HG03439 (cell line): Measurements from ENCODE around the gene FRMD4A.
"Not testable (repeated sequence)": the region's sequence is repeated elsewhere in the genome, so short reads cannot be mapped to it uniquely, and the experiment has no call there.

ENCODE experiments used
- ATAC-seq: cut with Tn5 transposase; IDR thresholded peaks from one replicate; pipeline ENCODE4 v1.9.1; 2021; ENCODE audit warnings: mild to moderate bottlenecking, moderate library complexity; ENCODE audit not compliant: unreplicated experiment

The FRMD4A gene

DNA sequence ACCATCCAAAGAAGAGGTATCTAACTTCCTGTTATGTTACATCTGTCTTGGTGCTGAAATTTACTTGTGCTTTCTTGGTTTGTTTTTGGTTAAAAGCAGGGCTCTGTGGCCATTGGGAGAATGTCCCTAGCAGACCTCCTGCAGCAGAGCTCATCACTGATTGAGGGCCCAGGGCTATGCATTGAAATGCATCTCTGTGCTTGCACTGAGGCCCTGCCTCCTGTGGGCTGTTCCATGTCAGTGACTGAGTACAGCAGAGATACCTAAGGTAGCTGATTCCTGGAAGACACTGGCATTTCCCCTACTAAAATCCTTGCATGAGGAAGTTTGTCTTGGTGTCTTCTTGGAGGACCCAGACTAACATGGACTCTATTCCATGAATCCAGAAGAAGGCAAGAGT lies 213.9 kb downstream of the FRMD4A start:
- no peak for ATAC-seq

DNA sequence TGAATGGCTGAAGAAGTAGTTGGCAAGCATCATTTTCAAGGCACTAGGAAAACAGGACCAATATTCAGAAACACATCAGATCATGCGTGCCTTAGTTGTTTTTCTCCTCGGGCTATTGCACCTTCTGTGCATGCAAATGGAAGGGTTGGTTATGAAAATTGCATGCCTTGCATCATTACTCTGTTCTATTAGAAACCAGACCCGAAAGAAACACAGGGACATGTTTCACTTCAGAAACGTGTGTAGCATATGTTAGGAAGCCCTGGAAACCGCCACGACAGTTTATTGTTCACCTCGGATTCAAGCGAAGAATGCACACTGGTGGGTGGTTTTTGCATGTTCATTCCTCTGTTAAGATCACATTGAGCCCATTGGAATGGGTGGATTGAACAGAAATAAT lies 214.7 kb downstream of the FRMD4A start:
- no peak for ATAC-seq

DNA sequence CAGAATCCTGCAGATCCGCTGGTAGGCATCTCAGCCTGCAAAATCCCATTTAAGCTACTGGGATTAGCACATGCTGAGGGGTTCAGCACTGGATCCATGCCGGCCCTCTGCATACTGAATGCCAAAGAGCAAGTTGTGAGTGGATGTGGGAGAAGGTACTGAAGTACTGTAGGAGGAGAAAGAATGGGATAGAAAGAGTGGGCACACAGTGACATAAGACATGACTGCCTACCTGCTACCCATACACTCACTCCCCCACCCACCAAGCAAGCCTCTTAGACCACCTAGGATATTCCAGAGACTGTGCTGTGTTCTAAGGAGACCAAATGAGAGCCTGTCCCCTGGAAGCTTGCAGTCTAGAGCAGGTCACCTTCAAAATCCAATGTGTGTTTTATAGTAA lies 215.9 kb downstream of the FRMD4A start:
- ATAC-seq = no peak

DNA sequence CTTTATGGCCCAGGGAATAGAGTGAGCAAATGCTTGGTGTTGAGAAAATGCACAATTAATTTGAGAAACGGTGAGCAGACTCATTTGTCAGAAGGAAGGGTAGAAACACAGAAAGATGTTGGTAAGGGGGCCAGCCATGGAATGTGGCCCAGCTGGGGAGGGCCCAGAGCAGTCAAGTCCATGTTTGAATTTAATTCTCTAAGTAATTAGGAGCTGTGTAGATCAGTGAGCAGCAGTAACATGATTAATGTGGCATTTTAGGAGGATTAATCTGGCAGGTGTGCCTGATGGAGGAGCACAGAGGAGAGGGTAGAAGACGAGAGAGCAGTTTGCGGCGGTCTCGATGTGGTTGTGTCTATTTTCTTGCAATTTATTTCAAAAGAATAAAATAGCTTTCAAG lies 218.7 kb downstream of the FRMD4A start:
- no peak for ATAC-seq

DNA sequence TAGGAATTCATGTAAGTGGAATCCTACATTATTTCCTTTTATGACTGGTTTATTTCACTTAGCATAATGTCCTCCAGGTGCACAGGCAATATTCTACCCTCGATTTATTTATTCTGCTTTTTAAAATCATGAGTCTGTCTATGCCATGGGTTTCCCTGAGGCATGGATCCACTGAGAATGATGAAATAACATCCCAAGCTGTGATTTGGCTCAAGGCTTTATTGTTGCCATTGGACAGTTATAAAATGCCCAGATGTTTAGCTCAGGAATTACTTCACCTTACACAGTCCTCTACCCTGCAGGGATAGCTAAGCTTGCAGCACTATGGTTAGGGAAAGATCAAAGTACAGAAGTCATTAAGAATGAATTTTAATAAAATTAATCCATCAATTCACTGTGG lies 219.5 kb downstream of the FRMD4A start:
- ATAC-seq = no peak

DNA sequence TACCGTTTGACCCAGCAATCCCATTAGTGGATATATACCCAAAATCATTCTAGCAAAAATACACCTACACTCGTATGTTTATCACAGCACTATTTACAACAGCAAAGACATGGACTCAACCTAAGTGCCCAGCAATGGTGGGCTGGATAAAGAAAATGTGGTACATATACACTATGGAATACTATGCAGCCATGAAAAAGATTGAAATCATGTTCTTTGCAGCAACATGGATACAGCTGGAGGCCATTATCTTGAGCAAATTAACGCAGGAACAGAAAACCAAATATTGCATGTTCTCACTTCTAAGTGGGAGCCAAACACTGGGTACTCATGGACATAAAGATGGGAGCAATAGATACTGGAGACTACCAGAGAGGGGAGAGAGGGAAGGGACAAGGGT lies 223.9 kb downstream of the FRMD4A start:
- ATAC-seq = no peak

DNA sequence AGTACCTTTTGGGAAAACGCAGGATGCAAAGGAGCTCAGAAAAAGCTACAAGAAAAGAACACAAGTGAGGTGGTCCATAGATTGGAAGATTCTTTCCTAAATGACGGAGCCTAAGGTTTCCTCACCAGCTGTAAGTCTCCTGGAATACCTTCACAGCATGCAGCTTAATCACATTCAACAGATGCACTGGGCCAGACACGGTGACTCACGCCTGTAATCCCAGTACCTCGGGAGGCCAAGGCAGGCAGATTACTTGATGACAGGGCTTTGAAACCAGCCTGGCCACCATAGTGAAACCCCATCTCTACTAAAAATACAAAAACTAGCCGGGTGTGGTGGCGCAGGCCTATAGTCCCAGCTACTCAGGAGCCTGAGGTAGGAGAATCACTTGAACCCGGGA lies 228.7 kb downstream of the FRMD4A start:
- ATAC-seq = no peak

DNA sequence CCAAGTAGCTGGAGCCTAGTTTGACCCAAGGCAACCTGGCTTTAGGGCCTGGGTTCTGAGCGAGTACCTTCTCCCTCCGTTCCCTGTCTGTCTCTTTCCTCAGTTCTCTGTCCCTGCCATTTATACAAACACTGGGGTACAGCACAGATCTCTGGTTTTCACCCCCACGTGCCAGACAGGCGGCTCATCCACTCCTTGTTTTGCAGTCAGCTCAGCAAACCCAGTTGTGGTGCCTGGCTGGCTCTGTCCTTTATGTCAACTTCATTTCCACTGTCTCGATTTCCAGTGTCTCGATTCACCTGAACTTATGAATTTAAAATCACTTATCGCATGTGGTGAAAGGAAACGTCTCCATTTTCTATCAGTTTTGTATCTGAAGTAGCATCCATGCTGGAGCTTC lies 230.8 kb downstream of the FRMD4A start:
- ATAC-seq = no peak

DNA sequence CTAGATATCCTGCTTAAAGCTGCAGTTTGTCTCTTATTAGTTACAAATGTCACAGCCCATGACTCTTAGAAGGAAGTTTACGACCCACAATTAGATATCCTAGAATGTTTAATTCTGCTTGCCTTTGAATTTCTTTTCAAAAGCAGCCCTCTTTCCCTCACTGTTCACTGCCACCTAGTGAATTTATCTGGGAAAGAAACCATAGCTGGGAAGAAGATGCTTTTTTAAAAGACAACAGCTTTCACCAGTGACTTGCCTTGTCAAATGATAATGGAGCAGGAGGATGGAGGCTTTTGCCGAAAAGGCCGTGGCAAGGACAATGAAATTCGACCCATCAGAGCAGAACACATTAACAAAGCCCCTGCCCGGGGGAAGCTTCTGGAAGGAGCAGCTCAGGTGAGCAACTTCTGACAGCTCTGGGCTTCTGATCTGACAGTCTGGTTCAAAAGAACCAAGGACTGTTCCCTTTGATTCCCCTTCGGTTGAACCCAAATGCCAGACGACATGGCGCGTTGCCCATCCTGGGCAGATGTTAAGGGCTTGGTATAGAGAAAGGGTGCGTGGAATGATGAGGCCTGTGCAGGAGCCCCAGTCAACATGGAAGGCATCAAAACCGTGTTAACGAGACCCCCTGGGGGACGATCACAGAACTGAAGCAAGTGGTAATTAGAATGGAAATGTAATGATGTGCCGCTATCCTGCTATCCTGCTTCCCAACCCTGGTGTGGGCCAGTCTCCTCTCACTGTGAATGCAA lies 236.8 kb downstream of the FRMD4A start:
- ATAC-seq = no peak

DNA sequence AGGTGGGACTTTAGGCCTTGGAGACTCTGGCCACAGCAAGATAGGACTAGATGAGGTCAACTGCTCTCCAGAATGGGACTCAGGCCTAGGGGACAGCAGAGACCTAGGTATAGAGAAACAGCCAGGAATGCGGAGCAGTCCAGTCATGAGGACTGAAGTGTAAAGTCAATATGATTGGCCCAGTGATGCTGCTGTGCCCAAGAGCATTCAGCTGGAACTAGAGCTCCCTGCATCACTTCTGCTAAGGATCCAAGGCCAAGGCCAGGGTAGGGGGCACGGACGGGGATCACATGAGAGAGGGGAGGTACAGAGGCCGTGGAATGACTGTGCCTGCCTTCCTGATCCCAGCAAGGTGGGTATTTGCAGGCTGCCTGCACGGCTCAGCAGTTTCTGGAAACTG lies 237.9 kb downstream of the FRMD4A start:
- ATAC-seq = no peak

DNA sequence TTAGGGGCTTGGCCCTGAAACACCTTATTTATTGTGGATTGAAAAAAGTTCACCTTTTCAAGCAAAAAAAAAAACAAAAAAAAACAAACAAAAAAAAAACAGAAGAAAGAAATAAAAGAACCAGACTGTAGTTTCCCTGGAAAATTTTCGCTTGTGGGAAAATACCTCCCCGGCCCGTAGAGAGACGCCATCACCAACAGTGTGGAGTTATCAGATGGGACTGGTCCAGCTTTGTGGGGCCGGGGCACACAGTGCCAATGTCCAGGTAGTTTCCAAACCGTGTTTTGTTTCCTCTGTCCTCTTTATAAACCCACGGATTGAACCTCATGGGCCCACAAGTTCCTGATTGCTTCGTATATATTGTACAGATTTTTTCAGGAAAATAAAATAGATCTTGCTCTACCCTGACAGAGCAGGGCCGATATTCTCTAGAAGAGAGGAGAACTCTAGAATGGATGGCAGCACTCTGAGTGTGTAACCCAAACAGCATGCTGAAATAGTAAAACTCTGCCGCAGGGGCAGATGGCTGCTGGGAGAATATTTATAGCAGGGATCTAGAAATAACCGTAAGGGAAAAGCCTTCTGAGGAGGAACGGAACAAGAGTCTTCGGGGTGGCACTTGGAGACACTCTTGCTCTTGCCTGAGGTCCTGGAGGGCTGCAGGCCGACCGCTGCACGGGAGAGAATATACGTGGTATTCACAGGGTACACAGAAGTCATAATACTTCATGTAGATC lies 241.0 kb downstream of the FRMD4A start:
- ATAC-seq = no peak

DNA sequence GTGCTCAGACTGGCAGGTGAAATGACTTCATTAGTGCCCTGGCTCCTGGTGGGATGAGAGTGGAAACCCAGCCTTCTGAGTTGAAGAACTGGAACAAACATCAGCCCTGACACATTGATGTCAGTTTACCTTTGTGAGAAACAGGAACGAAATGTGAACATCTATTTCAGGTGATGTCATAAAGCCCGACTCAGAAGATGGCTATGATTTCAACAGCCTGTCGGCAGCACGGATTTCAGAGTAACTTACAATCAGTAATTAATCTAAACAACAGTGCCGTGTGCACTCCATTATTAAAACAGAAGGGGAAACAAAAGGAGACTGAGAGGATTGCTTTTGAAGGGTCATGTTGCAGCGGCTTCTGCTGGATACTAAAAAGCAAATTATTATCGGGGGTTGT lies 243.2 kb downstream of the FRMD4A start:
- no peak for ATAC-seq

DNA sequence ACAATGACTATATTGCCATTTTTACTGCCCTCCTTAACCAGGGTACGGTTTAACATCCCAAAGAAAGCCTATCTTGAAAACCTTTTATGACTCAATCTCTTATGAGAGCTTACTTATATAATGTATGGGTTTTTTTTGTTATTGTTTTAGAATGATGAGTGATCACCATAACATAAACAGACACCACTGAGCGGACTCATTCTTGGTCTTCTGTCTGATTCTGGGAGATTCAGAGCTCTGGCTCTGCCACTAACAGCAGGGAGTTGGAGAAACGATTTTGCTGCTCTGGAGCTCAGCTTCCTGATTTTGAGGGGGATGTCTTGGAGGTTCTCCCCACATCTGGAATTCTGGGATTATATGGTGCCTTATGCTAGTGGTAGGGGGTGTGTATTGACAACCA lies 244.1 kb downstream of the FRMD4A start:
- no peak for ATAC-seq

DNA sequence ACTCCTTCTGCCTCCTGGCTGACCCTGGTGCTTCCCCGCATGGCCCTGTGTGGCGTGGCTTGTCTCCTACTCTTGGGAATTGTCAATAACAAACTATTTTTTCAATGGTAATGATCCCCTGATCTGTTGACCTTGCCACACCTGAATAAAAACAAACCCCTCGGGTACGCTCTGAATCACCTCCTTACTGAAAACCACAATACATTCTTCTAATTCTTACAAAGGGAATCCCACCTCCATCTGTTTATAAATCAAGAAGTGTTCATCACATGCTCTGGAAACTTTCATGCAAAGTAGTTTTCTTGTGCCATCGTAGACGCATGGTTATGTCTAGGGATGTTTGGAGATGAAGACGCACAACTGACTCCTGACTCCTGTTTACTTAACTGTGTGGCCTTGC lies 245.8 kb downstream of the FRMD4A start:
- ATAC-seq = no peak

DNA sequence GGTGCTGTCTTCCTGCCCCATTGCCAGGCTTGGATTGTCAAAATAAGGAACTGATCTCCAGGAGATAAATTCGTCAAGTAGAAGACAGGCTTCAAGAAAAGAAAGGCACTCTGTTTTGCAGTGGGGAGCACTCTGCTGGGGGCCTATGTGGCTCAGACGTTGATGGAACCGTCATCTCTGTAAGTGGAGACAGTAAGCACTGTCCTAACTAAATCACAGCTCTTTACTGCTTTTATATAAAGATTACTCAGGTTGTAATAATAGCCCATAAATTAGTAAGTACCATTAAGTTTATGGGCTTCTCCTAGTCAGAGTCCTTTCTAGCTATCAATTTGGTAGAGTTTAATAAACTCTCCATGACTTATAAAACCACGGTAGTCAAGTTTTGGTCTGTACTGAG lies 249.9 kb downstream of the FRMD4A start:
- no peak for ATAC-seq

DNA sequence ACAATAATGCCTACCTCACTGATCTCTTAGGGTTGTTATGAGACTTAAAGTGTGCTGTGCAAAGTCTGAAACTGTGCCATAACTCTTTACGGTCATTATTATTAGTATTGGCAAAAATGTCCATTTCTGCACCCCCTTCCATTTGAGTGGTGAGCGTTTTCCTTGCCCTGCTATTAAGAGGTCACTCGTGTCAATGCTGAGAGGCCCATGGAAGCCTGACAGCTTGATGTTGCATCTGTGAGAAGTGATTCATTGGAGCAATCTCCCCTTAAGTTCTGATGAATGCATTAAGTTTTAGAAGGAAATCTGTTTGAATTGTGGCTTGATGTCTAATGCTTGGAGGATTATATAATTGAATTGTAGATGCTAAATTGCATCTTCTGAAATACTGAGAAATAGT lies 253.3 kb downstream of the FRMD4A start:
- ATAC-seq = no peak

DNA sequence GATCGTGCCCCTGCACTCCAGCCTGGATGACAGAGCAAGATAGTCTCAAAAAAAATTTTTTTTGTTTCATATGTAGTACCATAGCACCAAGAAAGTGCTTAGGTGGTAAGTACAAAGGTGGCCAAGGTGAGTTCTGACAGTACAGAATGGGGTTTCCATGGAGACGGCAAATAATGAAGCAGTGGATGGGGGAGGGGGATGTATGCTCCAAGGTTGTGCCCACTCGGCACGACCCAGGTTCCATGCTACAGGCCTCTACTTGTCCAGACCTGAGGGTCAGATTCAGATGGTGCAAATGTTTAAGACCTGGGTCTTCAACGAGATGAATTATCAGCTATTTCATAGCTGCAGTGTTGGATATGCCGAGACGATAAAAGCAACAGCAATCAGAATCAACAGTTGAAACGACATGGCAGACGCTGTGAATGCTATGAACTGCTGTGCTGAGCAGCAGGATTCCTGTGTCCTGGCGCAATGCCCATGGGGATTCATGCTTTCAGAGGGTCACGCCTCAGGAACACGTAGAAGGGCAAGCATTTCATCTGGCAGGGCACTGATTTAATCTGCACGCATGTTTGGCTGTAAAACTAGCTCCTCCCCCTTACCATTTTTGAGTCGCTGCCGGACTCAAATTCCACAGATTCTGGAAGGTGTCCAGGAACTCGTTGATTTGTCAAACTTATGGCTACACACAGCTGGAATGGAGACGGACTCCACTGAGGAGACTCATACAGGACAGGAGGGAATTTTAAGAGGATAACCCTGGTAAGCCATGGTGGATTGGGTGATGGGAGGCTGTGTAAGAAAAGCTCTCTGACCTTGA lies 256.5 kb downstream of the FRMD4A start:
- no peak for ATAC-seq

DNA sequence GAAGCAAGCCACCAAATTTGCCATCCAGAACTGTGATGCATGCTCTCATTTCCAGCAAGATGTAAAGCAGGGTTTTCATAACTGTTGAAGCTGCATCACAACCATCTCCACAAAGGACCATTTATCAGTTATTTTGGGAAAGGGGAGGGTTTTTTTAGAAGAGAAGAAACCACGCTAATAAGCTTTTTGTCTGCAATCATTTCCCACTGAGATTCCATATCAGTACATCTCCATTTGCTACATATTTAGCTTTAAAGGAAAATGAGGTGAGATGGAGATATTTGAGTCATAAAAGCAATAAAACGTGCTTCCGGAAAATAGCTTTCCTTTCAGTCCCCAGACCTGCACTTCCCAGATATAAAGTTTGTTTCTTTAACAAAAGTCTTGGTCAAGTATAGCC lies 258.2 kb downstream of the FRMD4A start:
- ATAC-seq = no peak

DNA sequence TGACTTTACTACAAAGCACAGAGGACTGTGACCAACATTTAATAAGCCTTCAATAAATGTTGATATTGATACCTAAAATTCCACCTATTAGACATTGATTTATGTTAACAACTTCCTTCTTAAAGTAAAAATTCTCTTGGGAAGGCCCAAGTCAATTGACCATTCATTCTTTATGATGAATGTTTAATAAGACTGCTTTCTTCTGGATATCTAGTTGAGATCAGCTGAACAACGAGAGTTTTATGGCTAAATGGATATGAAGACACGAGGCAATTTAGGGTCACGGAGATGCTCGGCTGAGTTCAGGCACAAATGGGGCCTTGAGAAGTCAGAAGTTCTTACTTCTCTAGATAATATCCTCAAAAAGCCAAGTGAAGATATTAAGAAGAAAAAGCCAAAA lies 258.8 kb downstream of the FRMD4A start:
- no peak for ATAC-seq

DNA sequence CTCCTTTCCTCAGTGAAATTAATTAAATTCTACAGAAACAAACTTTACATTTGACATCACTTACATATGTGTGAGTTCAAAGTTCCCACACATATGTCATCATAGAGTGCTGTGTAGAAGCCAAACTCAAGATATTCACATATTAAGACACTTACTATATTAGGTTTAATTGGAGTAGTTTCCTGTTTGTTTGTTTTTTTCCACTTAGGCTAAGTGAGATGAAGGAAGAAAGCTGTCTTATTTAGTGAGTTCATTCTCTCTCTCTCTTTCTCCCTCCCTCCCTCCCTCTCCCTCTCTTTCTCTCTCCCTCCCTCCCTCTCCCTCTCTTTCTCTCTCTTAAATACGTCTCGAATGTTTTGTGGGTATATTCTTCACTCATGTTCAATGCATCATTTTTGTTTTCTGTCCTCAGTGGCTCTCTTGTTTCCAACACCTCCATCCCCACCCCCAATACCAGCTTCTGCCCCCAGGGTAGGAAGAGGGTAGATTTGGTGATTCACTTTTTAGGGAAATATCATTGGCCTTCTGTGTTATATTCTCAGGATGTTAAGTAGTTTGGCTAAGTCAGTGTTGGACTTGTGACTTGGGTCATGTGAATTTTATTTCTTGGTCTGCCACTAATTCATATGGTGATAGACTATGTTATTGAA lies 262.0 kb downstream of the FRMD4A start:
- ATAC-seq = no peak

DNA sequence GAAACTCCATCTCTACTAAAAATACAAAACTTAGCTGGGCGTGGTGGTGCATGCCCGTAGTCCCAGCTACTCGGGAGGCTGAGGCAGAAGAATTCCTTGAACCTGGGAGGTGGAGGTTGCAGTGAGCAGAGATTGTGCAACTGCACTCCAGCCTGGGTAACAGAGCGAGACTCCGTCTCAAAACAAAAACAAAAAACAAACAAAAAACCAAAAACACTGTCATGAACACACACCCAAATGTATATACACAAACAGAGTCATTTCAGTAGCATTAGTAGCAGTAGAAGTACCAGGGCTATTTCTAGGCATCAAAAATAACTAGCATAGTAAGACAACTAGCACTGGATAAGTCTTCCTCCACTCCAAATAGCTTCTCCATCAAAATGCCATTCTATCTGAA lies 263.1 kb downstream of the FRMD4A start:
- not testable (repeated sequence) for ATAC-seq
